Naive B cell (primary cell): ENCODE measurements around the gene PRKCA. TPM values are rescaled to one million over a fixed set of nuclear protein-coding genes. Genes with fewer than 3 reads are reported as not detected.
A peak's percentile ranks its signal among the peaks of the same experiment; 100 is the strongest.
"Not testable (repeated sequence)": the region's sequence is repeated elsewhere in the genome, so short reads cannot be mapped to it uniquely, and the experiment has no call there.

Experiments
- ATAC-seq, 2 donors: fragments of 150-1000 bp; cut with Tn5 transposase; 2 replicates each; pipeline ENCODE4 v1.10.0; 2021; ENCODE audit warnings: low read depth in 2 of 2, mild to moderate bottlenecking in 2 of 2, moderate library complexity in 2 of 2
- DNase-seq: peaks from one replicate; pipeline ENCODE4 v3.0.0; 2022
- H3K27ac Mint-ChIP-seq, 6 donors: one replicate each; pipeline ENCODE4 v1.8.0; 2020 to 2022; ENCODE audit warnings: mild to moderate bottlenecking in 6 of 6, mixed read lengths in 6 of 6, moderate library complexity in 5 of 6, inconsistent platforms in 2 of 6
- H3K27me3 Mint-ChIP-seq, 3 donors: one replicate each; pipeline ENCODE4 v1.8.0; 2021 to 2022; ENCODE audit warnings: mixed read lengths in 3 of 3, mild to moderate bottlenecking in 1 of 3
- H3K36me3 Mint-ChIP-seq, 2 donors: one replicate each; pipeline ENCODE4 v1.8.0; 2020 to 2022; ENCODE audit warnings: mixed read lengths in 2 of 2, inconsistent platforms in 1 of 2, mild to moderate bottlenecking in 1 of 2
- H3K4me1 Mint-ChIP-seq, 3 donors: one replicate each; pipeline ENCODE4 v1.8.0; 2020 to 2022; ENCODE audit warnings: mixed read lengths in 3 of 3, inconsistent platforms in 1 of 3, mild to moderate bottlenecking in 1 of 3, moderate library complexity in 1 of 3
- H3K4me3 Mint-ChIP-seq, 8 donors: one replicate each; pipeline ENCODE4 v1.8.0; 2020 to 2022; ENCODE audit warnings: mild to moderate bottlenecking in 8 of 8, mixed read lengths in 8 of 8, moderate library complexity in 8 of 8, inconsistent platforms in 2 of 8
- H3K9me3 Mint-ChIP-seq, 7 donors: one replicate each; pipeline ENCODE4 v1.8.0; 2020 to 2022; ENCODE audit warnings: mixed read lengths in 7 of 7, mild to moderate bottlenecking in 5 of 7, inconsistent platforms in 2 of 7, moderate library complexity in 1 of 7
- polyA plus RNA-seq, 6 donors: library from polyadenylated mRNA; unstranded; fragments of 300-500 nt; fragmentation: Illumina TruSeq; gene quantifications; one replicate each; pipeline ENCODE4 v1.2.3, GENCODE V29; 2021; ENCODE audit warnings: low read depth in 6 of 6

PRKCA gene
- polyA plus RNA-seq, 6 donors from 2014 or later: 0.03 to 0.06 TPM; not detected in 4

DNA sequence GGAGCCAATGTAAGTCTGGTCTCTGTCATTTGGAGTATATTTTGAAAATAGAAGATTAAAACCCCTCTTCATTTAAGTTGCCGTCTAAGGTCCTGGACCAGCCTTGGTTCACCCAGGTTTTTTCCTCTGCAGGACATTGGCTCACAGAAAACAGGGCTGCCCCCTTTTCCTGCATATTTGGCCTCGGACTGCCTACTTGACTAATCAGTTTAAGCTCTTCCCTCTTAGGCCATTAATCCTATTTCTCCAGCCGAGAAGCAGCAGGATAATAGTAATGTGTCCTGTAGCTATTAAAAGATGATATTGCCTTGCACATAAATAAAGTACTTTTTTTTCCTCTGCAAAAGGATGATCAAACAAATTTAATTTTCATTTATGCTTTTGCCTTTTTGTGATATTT lies 52.1 kb downstream of the PRKCA start:
- H3K4me1 Mint-ChIP-seq: no peaks in the 10 kb centered on the region
- H3K27me3 Mint-ChIP-seq: peaks cover 4 to 23% (median 10%) of the 10 kb centered on the region in 3 donors
- ATAC-seq (no peak), DNase-seq (no peak)
- H3K9me3 Mint-ChIP-seq: no peaks in the 10 kb centered on the region
- H3K4me3 Mint-ChIP-seq: no peak overlapping the region
- no peaks in the 10 kb centered on the region for H3K36me3 Mint-ChIP-seq
- H3K27ac Mint-ChIP-seq: no peak overlapping the region

DNA sequence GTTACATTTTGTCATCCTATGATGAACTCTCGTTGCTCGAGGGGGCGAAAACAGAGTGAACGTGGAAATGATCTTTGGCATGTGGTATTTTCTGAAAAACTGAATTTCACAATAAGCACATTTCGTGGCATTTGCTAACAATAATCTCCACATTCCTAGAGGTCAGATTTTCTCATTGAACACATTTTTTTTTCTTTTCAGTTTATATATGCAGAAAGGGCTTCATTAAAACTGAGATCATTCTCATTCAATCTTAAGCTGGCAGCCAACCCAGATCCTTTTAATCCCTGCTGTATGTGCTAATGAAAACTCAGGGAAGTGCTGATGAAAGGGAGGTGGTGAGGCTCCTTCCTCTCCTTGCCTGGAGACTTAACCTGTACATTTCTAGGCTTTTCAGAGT lies 52.6 kb downstream of the PRKCA start:
- ATAC-seq (no peak), DNase-seq (no peak)
- no peak overlapping the region for H3K27ac Mint-ChIP-seq
- H3K4me3 Mint-ChIP-seq: no peak overlapping the region
- H3K9me3 Mint-ChIP-seq: no peaks in the 10 kb centered on the region
- peaks cover 4 to 23% (median 10%) of the 10 kb centered on the region in 3 donors for H3K27me3 Mint-ChIP-seq
- no peaks in the 10 kb centered on the region for H3K4me1 Mint-ChIP-seq
- no peaks in the 10 kb centered on the region for H3K36me3 Mint-ChIP-seq

GRCh38 chr17:66355510-66355909 lies 53.1 kb downstream of the PRKCA start:
- Mint-ChIP-seq H3K4me3 (no peak overlapping the region), H3K27ac (no peak overlapping the region), H3K4me1 (no peaks in the 10 kb centered on the region)

GRCh38 chr17:66357037-66357436 lies 54.6 kb downstream of the PRKCA start:
- no peak overlapping the region for H3K27ac Mint-ChIP-seq
- no peak for ATAC-seq
- no peak for DNase-seq
- H3K36me3 Mint-ChIP-seq: no peaks in the 10 kb centered on the region
- no peaks in the 10 kb centered on the region for H3K9me3 Mint-ChIP-seq
- no peaks in the 10 kb centered on the region for H3K4me1 Mint-ChIP-seq
- H3K27me3 Mint-ChIP-seq: peaks cover 7 to 21% (median 19%) of the 10 kb centered on the region in 3 donors
- H3K4me3 Mint-ChIP-seq: peak overlapping the region in 1 of 8 donors; percentile 52

More at GRCh38 chr17:66355510-66355909, 53.1 kb downstream of the PRKCA start:
- H3K9me3 Mint-ChIP-seq: no peaks in the 10 kb centered on the region
- DNase-seq: no peak
- no peaks in the 10 kb centered on the region for H3K36me3 Mint-ChIP-seq
- no peak for ATAC-seq
- H3K27me3 Mint-ChIP-seq: peaks cover 4 to 23% (median 11%) of the 10 kb centered on the region in 3 donors

- no peak overlapping the region for H3K4me3 Mint-ChIP-seq
- H3K27ac Mint-ChIP-seq: no peak overlapping the region
- no peaks in the 10 kb centered on the region for H3K4me1 Mint-ChIP-seq
- H3K36me3 Mint-ChIP-seq: no peaks in the 10 kb centered on the region
- ATAC-seq: no peak
- H3K9me3 Mint-ChIP-seq: no peaks in the 10 kb centered on the region
- H3K27me3 Mint-ChIP-seq: peaks cover 3 to 23% (median 11%) of the 10 kb centered on the region in 3 donors
- DNase-seq: no peak
Observed at GRCh38 chr17:66359351-66359750, 56.9 kb downstream of the PRKCA start.

DNA sequence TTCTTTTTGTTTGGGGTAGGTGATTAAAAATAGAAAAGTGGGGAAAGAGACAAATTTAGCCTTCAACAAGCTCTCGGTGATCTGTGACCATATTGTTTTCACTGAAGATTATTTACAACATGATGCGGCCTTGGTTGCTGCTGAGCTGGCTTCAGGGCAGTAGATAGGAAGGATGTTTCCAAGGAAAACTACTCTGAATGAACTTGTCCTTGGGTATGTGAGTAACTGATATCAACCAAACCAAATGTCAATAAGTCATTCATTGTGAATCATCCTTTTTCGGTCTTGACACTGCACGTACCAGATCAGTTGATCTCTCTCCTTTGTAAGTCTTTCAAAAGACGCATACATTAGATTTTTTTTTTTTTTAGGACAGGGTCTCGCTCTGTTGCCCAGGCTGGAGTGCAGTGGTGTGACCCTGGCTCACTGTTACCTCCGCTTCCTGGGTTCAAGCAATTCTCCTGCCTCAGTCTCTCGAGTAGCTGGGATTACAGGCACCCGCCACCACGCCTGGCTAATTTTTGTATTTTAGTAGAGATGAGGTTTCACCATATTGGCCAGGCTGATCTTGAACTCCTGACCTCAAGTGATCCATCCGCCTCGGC lies 58.6 kb downstream of the PRKCA start:
- not testable (repeated sequence) for H3K4me1 Mint-ChIP-seq, H3K9me3 Mint-ChIP-seq, H3K4me3 Mint-ChIP-seq, ATAC-seq, H3K27ac Mint-ChIP-seq, DNase-seq, H3K36me3 Mint-ChIP-seq
- peaks cover 10 to 27% (median 11%) of the 10 kb centered on the region in 3 donors for H3K27me3 Mint-ChIP-seq

- Mint-ChIP-seq H3K4me3 (no peak overlapping the region), H3K4me1 (no peaks in the 10 kb centered on the region), H3K9me3 (no peaks in the 10 kb centered on the region), H3K27me3 (peaks cover 10 to 30% (median 11%) of the 10 kb centered on the region in 3 donors), H3K27ac (no peak overlapping the region), H3K36me3 (no peaks in the 10 kb centered on the region)
- ATAC-seq: no peak
- no peak for DNase-seq
Observed at GRCh38 chr17:66364508-66364907, 62.1 kb downstream of the PRKCA start.

GRCh38 chr17:66364990-66365490 lies 62.6 kb downstream of the PRKCA start:
- H3K9me3 Mint-ChIP-seq: no peaks in the 10 kb centered on the region
- H3K4me3 Mint-ChIP-seq: no peak overlapping the region
- H3K4me1 Mint-ChIP-seq: no peaks in the 10 kb centered on the region
- no peaks in the 10 kb centered on the region for H3K36me3 Mint-ChIP-seq
- DNase-seq: no peak
- ATAC-seq: no peak
- H3K27me3 Mint-ChIP-seq: peaks cover 10 to 35% (median 11%) of the 10 kb centered on the region in 3 donors
- H3K27ac Mint-ChIP-seq: peak overlapping the region in 1 of 6 donors; percentile 8

GRCh38 chr17:66365903-66366302 lies 63.5 kb downstream of the PRKCA start:
- DNase-seq: no peak
- Mint-ChIP-seq H3K27ac (no peak overlapping the region), H3K4me1 (no peaks in the 10 kb centered on the region), H3K4me3 (no peak overlapping the region), H3K9me3 (no peaks in the 10 kb centered on the region), H3K27me3 (peaks cover 8 to 30% (median 10%) of the 10 kb centered on the region in 3 donors), H3K36me3 (no peaks in the 10 kb centered on the region)
- ATAC-seq: no peak

DNA sequence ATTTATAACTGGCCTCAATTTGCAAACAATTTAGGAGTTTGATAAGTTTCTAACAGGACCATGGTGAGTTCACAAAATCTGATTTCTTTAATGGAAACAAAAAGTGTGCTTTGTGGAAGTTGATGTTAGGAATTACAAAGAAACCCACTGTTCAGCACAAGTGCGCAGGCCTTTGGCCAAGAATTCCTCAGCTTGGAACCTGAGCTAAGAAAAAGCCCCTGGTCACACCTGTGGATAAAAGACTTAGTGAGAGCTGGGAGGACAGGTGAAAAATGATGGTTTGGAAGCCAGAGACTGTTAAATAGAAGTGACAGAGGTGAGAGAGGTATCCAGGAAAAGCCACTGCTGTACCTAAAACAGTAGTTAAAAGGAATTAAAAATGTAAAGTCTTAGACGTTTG lies 64.7 kb downstream of the PRKCA start:
- H3K4me1 Mint-ChIP-seq: no peaks in the 10 kb centered on the region
- H3K27ac Mint-ChIP-seq: no peak overlapping the region
- peaks cover 8 to 26% (median 10%) of the 10 kb centered on the region in 3 donors for H3K27me3 Mint-ChIP-seq
- no peak overlapping the region for H3K4me3 Mint-ChIP-seq
- H3K36me3 Mint-ChIP-seq: no peaks in the 10 kb centered on the region
- H3K9me3 Mint-ChIP-seq: no peaks in the 10 kb centered on the region
- ATAC-seq: no peak
- no peak for DNase-seq

DNA sequence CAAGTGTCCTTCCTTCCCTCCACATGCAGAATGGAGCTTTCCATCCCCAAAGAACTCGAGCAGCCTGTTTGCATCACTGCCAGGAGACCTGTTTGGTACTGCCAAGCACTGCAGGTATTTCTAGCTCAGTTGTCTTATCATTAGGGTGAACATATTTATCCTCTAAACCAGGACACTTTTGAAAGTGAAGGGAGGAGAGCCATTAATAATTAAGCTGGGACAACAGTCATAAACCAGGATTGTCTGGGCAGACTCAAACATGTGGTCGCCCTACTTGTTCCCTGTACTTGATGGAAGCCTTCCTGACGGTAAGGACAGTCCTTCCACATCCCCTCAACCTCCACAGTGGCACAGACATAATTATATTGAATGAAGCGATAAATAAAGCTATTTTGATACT lies 67.4 kb downstream of the PRKCA start:
- H3K27ac Mint-ChIP-seq: no peak overlapping the region
- H3K4me3 Mint-ChIP-seq: no peak overlapping the region
- H3K4me1 Mint-ChIP-seq: no peaks in the 10 kb centered on the region
- H3K27me3 Mint-ChIP-seq: peaks cover under 1 to 17% (median 4%) of the 10 kb centered on the region in 3 donors
- H3K9me3 Mint-ChIP-seq: no peaks in the 10 kb centered on the region
- H3K36me3 Mint-ChIP-seq: no peaks in the 10 kb centered on the region
- DNase-seq: no peak
- no peak for ATAC-seq

GRCh38 chr17:66371561-66371960 lies 69.1 kb downstream of the PRKCA start:
- DNase-seq (no peak), ATAC-seq (no peak)
- H3K36me3 Mint-ChIP-seq: no peaks in the 10 kb centered on the region
- no peak overlapping the region for H3K27ac Mint-ChIP-seq
- no peaks in the 10 kb centered on the region for H3K9me3 Mint-ChIP-seq
- H3K4me1 Mint-ChIP-seq: no peaks in the 10 kb centered on the region
- no peak overlapping the region for H3K4me3 Mint-ChIP-seq
- H3K27me3 Mint-ChIP-seq: peaks cover 0 to 7% (median 0%) of the 10 kb centered on the region in 3 donors

DNA sequence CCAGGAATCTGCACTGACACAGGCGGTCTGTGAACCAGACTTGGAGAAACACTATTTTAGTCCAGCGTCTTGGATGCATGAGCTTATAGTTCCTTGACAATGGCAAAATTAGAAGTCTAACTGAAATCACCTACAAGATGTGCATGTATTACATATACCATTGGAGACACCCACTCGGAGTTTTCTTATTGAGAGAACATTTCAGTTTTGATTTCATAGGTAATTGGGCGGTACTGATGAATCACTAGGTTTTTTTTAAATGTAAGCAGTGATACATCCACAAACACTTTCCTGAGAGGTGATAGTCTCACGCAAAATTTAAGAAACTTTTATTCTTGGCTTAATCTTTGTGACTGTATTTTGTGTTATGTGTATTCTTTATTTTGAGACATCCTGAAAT lies 69.8 kb downstream of the PRKCA start:
- no peaks in the 10 kb centered on the region for H3K4me1 Mint-ChIP-seq
- DNase-seq (no peak), ATAC-seq (no peak)
- no peaks in the 10 kb centered on the region for H3K9me3 Mint-ChIP-seq
- no peak overlapping the region for H3K27ac Mint-ChIP-seq
- no peak overlapping the region for H3K4me3 Mint-ChIP-seq
- H3K27me3 Mint-ChIP-seq: peaks cover 0 to 7% (median 0%) of the 10 kb centered on the region in 3 donors
- H3K36me3 Mint-ChIP-seq: no peaks in the 10 kb centered on the region

DNA sequence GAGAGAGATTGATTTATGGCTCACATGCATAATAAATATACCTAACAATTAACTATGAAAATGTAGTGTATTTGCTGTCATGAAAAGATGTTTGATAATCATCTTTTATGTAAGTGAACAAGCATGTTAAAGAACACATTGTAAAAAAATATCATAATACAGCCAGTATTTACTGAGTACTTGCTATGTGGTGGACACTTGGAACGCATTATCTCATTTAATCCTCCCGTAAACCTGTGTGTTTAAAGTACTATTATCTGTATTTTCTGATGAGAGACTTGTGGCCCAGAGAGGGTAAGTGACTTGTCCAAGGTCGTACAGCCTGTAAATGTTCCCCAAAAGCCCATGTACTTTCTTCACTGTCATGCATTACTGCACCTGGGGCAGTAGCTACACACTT lies 70.7 kb downstream of the PRKCA start:
- H3K36me3 Mint-ChIP-seq: no peaks in the 10 kb centered on the region
- no peaks in the 10 kb centered on the region for H3K4me1 Mint-ChIP-seq
- no peak overlapping the region for H3K27ac Mint-ChIP-seq
- no peak for ATAC-seq
- H3K27me3 Mint-ChIP-seq: peaks cover 0 to 7% (median 0%) of the 10 kb centered on the region in 3 donors
- no peak for DNase-seq
- H3K9me3 Mint-ChIP-seq: no peaks in the 10 kb centered on the region
- H3K4me3 Mint-ChIP-seq: no peak overlapping the region
